Mammary epithelial cell (primary cell): Measurements from ENCODE around the gene RNPEP.

ENCODE experiments used
- CTCF ChIP-seq, 2 donors: IDR thresholded peaks in 1 of 2; conservative IDR thresholded peaks in 1 of 2; 2 replicates each; pipeline ENCODE4 v1.5.1; 2011 to 2012; ENCODE audit warnings: inconsistent platforms in 2 of 2, low read length in 2 of 2, mild to moderate bottlenecking in 2 of 2, control low read depth in 1 of 2, low read depth in 1 of 2; ENCODE audit not compliant: insufficient read depth in 1 of 2; ENCODE audit errors: extremely low read depth in 1 of 2
- EZH2 ChIP-seq: IDR thresholded peaks from 2 replicates; pipeline ENCODE4 v1.6.1; 2012; ENCODE audit warnings: low read length, inconsistent platforms, borderline replicate concordance

DNA sequence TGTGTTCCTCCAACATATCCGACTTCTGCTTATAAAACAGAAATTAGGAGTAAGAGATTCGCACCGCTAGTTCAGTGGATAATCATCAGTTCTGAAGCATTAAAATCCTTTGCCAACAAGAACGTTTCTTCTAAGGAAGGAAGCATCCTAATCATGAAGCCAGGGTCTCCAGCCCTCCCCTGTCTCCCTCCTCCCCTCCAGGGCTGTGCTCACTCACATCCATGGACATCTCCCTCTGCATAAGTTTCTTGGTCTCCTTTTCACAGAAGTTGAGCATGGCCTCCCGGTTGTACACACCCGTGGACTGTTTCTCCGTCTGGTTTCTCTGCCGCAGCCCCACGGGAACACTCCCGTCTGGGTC, 36.6 kb upstream of the RNPEP start:
- TF ChIP-seq CTCF (conservative IDR thresholded peaks at IDR 0.05 in 1 of 2, IDR thresholded peaks at IDR 0.05 in 1 of 2; ENCODE audit: extremely low read depth in 1 of 2, insufficient read depth in 1 of 2, low read depth in 1 of 2, low read length in 2 of 2) = no peak
- TF ChIP-seq EZH2 = no peak
